Measurements from ENCODE around the gene ENPP1. TPM values are rescaled to one million over a fixed set of nuclear protein-coding genes. Genes with fewer than 3 reads are reported as not detected.

ENPP1 gene
- polyA plus RNA-seq, 1 of the 3 experiments (the other 2 are of a cell fraction): not detected

DNA sequence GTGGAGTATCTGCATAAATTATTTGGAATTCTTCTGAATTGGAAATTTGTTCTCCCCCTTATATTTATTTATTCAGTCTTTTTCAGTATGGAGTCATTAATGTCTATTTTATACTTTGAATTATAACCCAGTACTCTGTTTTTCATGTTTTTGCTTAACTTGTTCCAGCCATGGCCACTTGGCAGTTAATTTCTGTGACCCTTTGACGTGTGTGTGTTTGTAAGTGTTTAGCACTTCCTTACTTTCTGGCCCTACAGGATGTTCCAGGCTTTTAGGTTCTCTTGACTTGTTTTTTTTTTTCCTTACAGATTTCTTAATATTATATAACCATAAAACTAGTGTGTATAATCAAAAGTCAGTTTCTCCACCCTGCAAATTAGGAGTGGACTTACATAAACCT is 24.1 kb downstream of the ENPP1 start:
- H3K4me2 ChIP-seq: no peak overlapping the region
- H3K27ac ChIP-seq (ENCODE audit: low read depth in 2 of 2, low read length in 1 of 2): no peak overlapping the region
- H3K9ac ChIP-seq: no peak overlapping the region
- DNase-seq: no peak
- no peaks in the 10 kb centered on the region for H3K9me3 ChIP-seq
- H3K9me2 ChIP-seq: no peaks in the 10 kb centered on the region
- no peak overlapping the region for H3K4me3 ChIP-seq (ENCODE audit: low read depth in 2 of 2, low read length in 1 of 2)
- ChIA-PET CTCF (no interaction called here), POLR2A (no interaction called here)
- H2AFZ ChIP-seq (ENCODE audit: low read depth): no peak overlapping the region
- TF ChIP-seq USF1 (IDR thresholded peaks at IDR 0.05; ENCODE audit: borderline replicate concordance, low read depth): no peak
- no peak for TF ChIP-seq TCF12 (IDR thresholded peaks at IDR 0.05)
- TF ChIP-seq CTCF (IDR thresholded peaks at IDR 0.05): no peak
- TF ChIP-seq RCOR1 (IDR thresholded peaks at IDR 0.05; ENCODE audit: low read length): no peak
- TF ChIP-seq, protein P1, sequence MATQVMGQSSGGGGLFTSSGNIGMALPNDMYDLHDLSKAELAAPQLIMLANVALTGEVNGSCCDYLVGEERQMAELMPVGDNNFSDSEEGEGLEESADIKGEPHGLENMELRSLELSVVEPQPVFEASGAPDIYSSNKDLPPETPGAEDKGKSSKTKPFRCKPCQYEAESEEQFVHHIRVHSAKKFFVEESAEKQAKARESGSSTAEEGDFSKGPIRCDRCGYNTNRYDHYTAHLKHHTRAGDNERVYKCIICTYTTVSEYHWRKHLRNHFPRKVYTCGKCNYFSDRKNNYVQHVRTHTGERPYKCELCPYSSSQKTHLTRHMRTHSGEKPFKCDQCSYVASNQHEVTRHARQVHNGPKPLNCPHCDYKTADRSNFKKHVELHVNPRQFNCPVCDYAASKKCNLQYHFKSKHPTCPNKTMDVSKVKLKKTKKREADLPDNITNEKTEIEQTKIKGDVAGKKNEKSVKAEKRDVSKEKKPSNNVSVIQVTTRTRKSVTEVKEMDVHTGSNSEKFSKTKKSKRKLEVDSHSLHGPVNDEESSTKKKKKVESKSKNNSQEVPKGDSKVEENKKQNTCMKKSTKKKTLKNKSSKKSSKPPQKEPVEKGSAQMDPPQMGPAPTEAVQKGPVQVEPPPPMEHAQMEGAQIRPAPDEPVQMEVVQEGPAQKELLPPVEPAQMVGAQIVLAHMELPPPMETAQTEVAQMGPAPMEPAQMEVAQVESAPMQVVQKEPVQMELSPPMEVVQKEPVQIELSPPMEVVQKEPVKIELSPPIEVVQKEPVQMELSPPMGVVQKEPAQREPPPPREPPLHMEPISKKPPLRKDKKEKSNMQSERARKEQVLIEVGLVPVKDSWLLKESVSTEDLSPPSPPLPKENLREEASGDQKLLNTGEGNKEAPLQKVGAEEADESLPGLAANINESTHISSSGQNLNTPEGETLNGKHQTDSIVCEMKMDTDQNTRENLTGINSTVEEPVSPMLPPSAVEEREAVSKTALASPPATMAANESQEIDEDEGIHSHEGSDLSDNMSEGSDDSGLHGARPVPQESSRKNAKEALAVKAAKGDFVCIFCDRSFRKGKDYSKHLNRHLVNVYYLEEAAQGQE (IDR thresholded peaks at IDR 0.05; ENCODE audit: low read depth, low read length): no peak
- TF ChIP-seq, protein P2, sequence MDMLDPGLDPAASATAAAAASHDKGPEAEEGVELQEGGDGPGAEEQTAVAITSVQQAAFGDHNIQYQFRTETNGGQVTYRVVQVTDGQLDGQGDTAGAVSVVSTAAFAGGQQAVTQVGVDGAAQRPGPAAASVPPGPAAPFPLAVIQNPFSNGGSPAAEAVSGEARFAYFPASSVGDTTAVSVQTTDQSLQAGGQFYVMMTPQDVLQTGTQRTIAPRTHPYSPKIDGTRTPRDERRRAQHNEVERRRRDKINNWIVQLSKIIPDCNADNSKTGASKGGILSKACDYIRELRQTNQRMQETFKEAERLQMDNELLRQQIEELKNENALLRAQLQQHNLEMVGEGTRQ (IDR thresholded peaks at IDR 0.05; ENCODE audit: borderline replicate concordance, low read depth, low read length): no peak
- no peak for TF ChIP-seq FOXJ3 (CRISPR knock-in tag; IDR thresholded peaks at IDR 0.05)
- no peak for TF ChIP-seq ELF1 (IDR thresholded peaks at IDR 0.05)
- TF ChIP-seq FOSL2 (IDR thresholded peaks at IDR 0.05; ENCODE audit: borderline replicate concordance, low read depth): no peak
- TF ChIP-seq EZH2phosphoT487 (IDR thresholded peaks at IDR 0.05; ENCODE audit: borderline replicate concordance, low read depth): no peak
- TF ChIP-seq, protein P3, sequence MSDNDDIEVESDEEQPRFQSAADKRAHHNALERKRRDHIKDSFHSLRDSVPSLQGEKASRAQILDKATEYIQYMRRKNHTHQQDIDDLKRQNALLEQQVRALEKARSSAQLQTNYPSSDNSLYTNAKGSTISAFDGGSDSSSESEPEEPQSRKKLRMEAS (IDR thresholded peaks at IDR 0.05; ENCODE audit: low read depth): no peak
- no peak for TF ChIP-seq FOXM1 (IDR thresholded peaks at IDR 0.05; ENCODE audit: low read depth)
- no peak for TF ChIP-seq TEAD4 (IDR thresholded peaks at IDR 0.05; ENCODE audit: borderline replicate concordance, insufficient read depth)
- TF ChIP-seq RFX5 (IDR thresholded peaks at IDR 0.05; ENCODE audit: low read length): no peak
- no peak for TF ChIP-seq MEF2A (IDR thresholded peaks at IDR 0.05; ENCODE audit: borderline replicate concordance, low read depth)
- no peak for TF ChIP-seq ZBTB33 (IDR thresholded peaks at IDR 0.05; ENCODE audit: borderline replicate concordance, low read depth)
- TF ChIP-seq CHD2 (IDR thresholded peaks at IDR 0.05; ENCODE audit: low read length, partially characterized antibody): no peak
- no peaks in the 10 kb centered on the region for H3K79me2 ChIP-seq (ENCODE audit: insufficient read depth)
- H3K27me3 ChIP-seq (ENCODE audit: insufficient read depth): no peaks in the 10 kb centered on the region; the same call in 1 of the 2 replicates
- H3K4me1 ChIP-seq (ENCODE audit: control insufficient read depth in 1 of 2, insufficient read depth in 2 of 2, low read depth in 1 of 2, low read length in 1 of 2): no peaks in the 10 kb centered on the region
- WGBS (ENCODE audit: low lambda C conversion rate): 4% methylated on average over 1 of the region's 1 CpG
- H3F3A ChIP-seq (replicated peaks; ENCODE audit: insufficient read depth): no peaks in the 10 kb centered on the region
- no peaks in the 10 kb centered on the region for H4K20me1 ChIP-seq (ENCODE audit: insufficient read depth)
- no peaks in the 10 kb centered on the region for H3K36me3 ChIP-seq (replicated peaks in 1 of 2; ENCODE audit: control insufficient read depth in 1 of 2, insufficient read depth in 2 of 2, low read length in 1 of 2)

Data from SK-N-SH (cell line).